HUDEP-2 (cell line): ENCODE measurements around the gene LHX1.

Experiments used
- DNase-seq, 76 experiments: peaks; one replicate each; lab custom pipeline; 2025; ENCODE audit not compliant: unreplicated experiment in 76 of 76; lab: John Stamatoyannopoulos, UW

The LHX1 gene

DNA sequence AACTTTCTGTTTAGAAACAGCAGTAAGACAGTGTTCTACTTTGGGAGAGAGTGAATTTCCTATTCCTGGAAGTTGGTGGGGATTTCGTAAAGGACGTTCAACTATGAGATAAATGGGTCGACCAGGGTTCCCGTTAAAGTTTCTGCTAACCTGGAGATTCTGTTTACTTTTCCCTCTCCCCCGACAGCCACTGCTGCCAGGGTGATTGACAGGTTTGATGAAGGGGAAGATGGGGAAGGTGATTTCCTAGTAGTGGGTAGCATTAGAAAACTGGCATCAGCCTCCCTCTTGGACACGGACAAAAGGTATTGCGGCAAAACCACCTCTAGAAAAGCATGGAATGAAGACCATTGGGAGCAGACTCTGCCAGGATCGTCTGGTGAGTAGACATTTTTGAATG lies 12.8 kb downstream of the LHX1 start:
- DNase-seq: no peak

DNA sequence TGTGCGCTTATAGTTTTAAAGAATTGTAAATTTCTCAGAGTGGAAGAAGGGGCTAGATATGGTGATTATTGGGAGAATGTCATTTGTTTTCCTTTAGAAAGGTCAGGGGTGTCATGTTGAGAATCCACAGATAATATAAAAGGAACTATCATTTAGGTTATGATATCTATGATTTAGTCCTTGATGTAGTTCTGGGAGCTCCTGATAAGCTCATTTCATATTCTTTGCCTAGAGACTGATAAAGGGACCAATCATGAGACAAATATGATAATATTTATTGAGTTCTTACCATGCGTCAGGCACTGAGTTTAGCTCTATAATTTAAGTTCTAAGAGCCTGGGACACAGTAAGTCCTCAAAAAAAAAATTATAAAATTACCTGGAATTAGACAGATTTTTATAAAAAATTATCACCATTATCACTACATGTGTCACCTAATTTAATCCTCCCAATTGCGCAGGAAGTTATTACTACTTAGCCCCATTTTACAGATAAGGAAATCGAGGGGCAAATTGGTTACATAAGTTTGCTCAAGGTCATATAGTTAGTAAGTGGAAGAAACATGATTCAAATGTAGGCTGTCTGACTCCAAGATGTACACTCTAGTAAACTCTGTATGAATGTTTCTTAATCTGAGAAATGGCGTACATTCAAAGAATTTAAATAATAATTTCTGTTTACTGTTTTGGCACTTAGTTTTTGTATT lies 14.0 kb downstream of the LHX1 start:
- DNase-seq: peak in 4 of 76 experiments; percentile 16 to 58 (median 28)

DNA sequence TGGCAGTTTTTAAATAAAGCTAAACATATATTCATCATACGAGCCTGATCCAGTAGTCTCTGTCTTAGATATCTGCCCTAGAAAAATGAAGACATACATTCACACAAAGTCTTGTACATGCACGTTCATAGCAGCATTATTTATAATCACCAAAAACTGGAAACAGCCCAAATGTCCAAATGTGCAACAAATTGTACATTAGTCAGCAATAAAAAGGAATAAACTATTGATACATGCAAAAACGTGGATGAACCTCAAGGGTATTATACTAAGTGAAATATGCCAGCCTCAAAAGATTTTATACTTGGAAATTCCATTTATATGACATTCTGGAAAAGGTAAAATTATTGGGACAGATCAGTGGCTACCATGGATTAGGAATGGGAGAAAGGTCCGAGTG lies 34.2 kb downstream of the LHX1 start:
- no peak for DNase-seq

DNA sequence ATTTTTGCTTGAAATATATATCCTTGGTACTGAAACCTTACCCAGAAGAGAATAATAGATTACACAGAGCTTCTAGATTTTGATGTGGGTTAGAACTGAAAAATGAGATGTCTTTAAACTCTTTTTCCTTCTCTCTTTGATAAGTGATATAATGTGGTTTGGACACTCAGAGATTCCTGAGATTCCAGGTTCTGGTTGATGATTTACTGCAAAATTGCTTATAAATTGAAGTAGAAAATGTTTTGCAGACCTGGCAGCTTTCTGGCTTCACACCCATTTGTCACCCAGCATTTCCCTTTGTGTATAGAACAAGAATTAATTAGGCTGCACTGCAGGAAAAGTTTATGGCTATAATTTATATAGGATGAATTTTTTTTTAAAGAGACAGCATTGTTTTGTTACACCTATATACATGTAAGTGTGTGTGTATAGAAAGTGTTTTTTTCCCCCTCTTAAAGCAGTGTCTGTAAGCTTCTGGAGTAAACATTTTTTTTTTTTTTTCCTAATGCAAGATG lies 35.0 kb downstream of the LHX1 start:
- no peak for DNase-seq

DNA sequence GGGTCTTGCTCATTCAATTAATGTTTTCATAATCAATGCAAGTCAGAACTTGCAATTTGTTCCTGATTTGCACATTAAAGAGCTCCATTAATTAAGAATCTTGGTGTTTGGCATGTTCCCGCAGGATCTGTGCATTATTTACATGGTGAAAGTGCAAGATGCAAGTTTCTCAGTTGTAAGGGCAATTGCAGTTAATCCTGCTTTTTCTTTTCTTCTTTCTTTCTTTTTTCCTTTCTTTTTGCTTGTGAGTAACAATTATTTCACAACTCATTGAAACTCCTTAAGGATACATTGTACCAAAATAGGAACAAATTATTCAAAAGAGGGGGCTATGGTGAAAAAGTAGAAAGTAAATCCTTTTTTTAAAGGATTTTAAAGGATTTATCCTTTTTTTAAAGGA lies 35.6 kb downstream of the LHX1 start:
- no peak for DNase-seq

DNA sequence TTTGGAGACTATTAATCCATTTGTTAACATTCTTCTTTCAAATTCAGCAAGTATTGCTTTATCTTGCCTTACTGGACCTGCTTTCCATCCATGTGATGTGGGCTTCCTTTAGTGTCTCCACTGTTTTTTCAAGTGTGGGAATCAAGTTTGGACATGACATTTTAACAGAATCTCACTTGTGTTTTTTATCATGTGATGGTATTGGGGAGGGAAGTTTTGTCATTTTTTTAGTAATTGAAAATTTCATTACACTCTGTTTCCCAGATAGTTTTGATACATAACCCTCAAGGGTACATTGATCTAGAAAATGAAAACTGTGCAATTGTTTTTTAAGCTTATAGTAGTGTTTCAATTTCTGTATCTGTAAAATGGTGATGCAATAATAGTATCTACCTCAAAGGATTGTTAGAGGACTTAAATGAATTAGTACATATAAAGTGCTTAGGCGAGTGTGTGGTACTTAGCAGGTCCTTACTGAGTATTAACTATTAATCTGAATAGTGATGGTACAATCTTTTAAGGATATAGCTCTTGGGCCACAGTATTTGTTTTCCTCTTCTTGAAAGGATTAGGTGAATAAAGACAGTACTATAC lies 38.7 kb downstream of the LHX1 start:
- no peak for DNase-seq

DNA sequence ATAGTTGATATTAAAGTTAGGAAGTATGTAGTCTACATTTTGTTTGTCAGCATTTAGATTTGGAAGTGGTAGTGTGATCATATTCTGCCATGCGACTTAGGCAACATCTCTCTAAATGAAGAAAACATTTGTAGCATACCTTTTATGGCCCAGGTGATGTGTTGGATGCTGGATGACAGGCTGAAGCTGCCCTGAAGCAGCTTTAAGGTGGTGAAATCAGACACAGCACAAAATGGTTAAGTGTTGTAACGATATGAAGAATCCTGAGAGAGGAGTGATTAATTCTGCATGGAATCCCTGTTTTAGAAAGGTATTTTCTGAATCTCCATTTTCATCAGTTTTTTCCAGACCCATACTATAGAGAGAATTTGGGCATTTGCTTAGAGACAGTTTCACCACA lies 39.8 kb downstream of the LHX1 start:
- no peak for DNase-seq

DNA sequence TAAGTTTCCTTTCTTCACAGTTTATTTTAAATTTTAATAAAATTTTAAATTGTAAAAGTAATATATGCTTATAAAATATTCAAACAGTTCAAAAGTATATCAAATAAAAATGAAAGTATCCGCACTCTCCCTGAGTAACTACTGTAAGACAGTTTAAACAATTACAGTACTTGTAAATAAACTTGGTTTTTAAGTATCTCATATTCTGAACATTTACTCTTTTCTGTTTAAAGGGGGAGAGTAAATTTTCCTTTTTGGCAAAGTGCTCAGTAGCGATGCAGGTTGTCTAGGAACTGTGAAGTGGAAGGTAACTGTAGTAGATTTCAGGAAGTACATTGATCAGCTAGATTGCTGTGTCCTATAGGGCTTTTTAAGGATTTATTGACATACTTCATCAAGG lies 40.3 kb downstream of the LHX1 start:
- DNase-seq: no peak

DNA sequence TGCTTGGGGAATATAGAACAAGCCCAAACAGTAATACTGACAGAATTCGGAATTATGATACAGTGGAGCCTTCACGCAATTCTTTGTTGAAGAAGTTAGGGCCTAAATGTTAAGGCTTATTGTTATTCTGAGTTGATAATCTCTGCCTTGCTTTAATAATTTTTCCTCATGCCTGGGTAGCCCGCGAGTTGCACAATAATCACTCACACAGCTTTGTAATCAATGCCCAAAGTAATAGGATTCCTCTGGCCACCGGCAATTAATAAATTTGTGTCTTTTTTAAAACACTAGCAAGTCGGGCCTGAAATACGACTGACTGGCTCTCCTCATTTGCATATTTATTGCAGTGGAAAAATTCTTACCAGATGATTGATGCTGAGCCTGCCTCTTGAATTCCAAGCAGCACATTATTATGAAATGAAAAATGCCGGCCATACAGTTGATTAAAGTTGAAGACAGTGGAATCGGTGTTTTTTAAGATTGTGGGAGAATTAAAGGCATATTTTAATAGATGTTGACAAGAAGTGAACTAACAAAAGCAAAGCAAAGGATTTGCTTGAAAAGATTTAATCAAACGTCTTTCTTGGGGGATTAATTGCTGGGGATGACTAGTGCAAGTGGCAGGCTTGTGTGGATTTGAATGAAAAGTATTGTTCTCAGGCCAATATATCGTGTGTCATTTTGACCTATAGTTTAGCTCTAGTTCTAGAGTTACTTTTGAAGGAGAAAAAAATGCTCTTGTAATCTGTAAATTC lies 41.7 kb downstream of the LHX1 start:
- no peak for DNase-seq

DNA sequence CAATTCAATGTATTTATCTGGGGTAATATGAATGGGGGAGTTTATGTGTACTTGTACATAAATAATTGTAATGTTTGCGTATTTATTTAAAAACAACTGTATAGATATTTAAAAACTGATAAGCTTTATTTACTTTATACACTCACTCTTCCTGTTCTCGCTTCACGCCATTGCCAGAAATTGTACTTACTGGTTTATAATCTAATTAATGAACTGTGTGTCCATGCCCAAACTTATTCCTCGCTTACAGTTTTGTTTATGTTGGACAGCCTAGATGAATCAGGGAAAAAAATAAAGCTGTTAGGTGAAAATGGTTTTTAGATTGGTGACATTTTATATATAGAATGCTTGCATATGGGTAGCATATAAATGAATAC lies 42.3 kb downstream of the LHX1 start:
- no peak for DNase-seq

DNA sequence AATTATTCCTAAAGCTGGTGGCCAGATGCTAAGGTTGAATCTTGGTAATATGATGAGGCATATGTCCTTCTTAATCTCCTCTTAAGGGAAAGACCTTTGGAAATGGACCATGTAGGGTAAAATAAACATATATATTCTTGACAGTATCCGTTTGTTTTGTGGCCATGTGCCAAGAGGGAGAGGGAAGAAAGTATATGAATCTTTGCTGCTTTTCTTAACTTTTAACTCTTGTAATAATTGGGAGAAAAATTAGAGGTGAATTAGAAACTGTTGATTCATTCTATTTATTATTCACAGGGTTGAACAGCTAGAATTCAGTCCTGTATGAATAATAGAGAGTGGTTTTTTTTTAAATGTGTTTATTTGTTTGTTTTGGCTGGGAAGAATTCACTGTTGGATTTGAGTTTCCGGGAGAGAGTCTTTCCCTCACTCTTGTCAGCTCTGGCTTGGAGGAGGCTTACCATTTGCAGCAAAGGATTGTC lies 43.0 kb downstream of the LHX1 start:
- DNase-seq: no peak

DNA sequence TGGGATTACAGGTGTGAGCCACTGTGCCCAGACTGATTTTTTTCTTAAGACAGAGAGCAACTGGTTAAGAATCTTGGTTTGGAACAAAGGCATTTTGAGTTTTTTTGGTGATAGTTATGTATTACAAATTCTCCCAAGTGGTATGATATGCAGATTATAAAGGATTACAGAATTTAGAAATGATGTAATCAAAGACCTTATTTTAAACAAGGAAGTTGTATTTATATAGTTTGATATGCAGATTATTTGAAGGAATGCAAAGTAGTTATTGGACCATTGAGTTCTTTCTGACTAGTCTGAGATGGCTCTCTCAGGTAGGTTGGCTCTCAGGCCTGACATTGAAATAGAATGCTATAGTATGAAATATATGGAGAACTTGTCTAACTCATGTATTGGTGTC lies 46.3 kb downstream of the LHX1 start:
- DNase-seq: no peak

DNA sequence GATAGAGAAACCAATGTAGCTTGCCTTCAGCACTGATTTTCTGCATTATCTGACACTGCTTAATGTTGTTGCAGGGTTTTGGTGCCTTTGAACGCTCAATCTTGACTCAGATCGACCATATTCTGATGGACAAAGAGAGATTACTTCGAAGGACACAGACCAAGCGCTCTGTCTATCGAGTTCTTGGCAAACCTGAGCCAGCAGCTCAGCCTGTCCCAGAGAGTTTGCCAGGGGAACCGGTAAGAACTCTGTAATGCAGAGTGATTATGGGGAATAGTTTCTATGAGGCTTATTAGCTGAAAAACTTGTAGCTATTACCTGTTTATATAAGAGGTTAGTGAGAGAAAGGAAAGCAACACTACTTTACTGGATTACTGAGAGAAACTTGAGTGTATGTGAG lies 51.9 kb downstream of the LHX1 start:
- DNase-seq: no peak

DNA sequence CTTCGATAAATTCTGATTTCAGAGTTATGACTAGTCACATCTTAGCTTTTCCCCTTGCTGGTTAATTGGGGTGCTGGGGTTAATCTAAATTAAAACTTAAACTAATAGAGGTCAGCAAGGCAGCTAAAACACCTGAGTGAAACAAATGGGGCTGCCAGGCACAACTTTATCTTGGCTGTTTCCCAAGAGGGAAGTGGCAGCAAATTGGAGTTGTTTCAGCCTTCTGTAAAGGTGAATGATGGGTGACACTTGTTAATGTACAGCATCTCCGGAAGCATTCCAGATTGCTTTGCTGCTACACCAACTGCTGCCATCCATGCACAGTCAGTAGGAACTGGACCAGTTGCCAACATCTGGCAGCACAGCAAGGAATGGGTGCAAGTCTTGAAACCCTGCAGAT lies 55.4 kb downstream of the LHX1 start:
- no peak for DNase-seq

DNA sequence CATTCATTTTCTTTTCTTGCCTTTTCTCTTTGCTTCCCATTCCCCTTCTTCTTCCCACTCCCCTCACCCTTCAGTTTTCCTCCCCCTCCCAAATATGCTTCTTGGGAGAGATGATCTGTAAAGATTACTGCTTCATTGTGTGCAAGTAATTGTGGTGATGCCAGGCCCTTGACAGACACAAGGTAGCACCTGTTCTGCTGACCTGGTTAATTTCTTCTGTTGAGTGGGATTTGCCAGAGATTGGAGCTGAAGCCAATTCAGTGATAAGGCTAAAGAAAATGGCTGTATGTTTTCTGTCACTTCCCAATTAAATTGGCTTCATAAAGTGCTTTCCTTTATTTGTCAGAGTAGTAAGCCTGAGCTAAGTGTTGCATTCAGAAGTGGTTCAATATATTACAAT lies 56.0 kb downstream of the LHX1 start:
- DNase-seq: no peak
